GM18502 (cell line): ENCODE data around the gene ROMO1.

Experiments used
- ATAC-seq: cut with Tn5 transposase; IDR thresholded peaks from one replicate; pipeline ENCODE4 v1.9.1; 2021; ENCODE audit warnings: mild to moderate bottlenecking; ENCODE audit not compliant: unreplicated experiment, poor library complexity

Gene ROMO1

GRCh38 chr20:35729283-35729807 is 30.1 kb downstream of the ROMO1 start:
- no peak for ATAC-seq

- ATAC-seq, result no peak
Measured at GRCh38 chr20:35729836-35730582, 30.8 kb downstream of the ROMO1 start.

GRCh38 chr20:35730583-35731468 is 31.6 kb downstream of the ROMO1 start:
- ATAC-seq, result no peak

- ATAC-seq, result no peak
Measured at GRCh38 chr20:35731469-35731788, 32.2 kb downstream of the ROMO1 start.

- no peak for ATAC-seq
Measured at GRCh38 chr20:35731862-35732643, 32.8 kb downstream of the ROMO1 start.

- ATAC-seq, result no peak
Measured at GRCh38 chr20:35732644-35732982, 33.4 kb downstream of the ROMO1 start.

- ATAC-seq, result no peak
Measured at GRCh38 chr20:35734374-35734773, 35.2 kb downstream of the ROMO1 start.

GRCh38 chr20:35734777-35735649 is 35.8 kb downstream of the ROMO1 start:
- ATAC-seq, result no peak

GRCh38 chr20:35735826-35736470 is 36.7 kb downstream of the ROMO1 start:
- ATAC-seq, result no peak

- ATAC-seq, result no peak
Measured at GRCh38 chr20:35737865-35738333, 38.7 kb downstream of the ROMO1 start.

GRCh38 chr20:35738410-35739179 is 39.4 kb downstream of the ROMO1 start:
- ATAC-seq, result no peak

- no peak for ATAC-seq
Measured at GRCh38 chr20:35739294-35740163, 40.3 kb downstream of the ROMO1 start.

- peak; percentile 84 for ATAC-seq
Measured at GRCh38 chr20:35741892-35742740, 42.9 kb downstream of the ROMO1 start, which contains the start of gene RBM39. Gene RBM39 (minus strand): TSS chr20:35742260. CDS start chr20:35740874, 1,386 bp downstream.

- ATAC-seq, result no peak
Measured at GRCh38 chr20:35742741-35743523, 43.7 kb downstream of the ROMO1 start.

GRCh38 chr20:35743693-35744491 is 44.7 kb downstream of the ROMO1 start:
- no peak for ATAC-seq
